H1 (cell line): Measurements from ENCODE around the gene UVSSA. TPM values are rescaled to one million over a fixed set of nuclear protein-coding genes. Genes with fewer than 3 reads are reported as not detected.

ENCODE experiments used
- CTCF ChIA-PET: fragments of 300-600 bp; sonication (Branson Sonifier 250); formaldehyde crosslinking; loops from one replicate; lab custom pipeline; 2021; ENCODE audit not compliant: partially characterized antibody; lab: Charles Lee
- POLR2A ChIA-PET: fragments of 300-600 bp; sonication (Branson Sonifier 250); formaldehyde crosslinking; loops from one replicate; lab custom pipeline; 2021; ENCODE audit warnings: inconsistent platforms; ENCODE audit not compliant: partially characterized antibody; lab: Charles Lee
- DNase-seq, 2 experiments: peaks; one replicate each; pipeline versions ENCODE4 v3.0.0 to v3.0.0-alpha.2; 2010 to 2022; ENCODE audit warnings: low spot score in 2 of 2, low read depth in 1 of 2, mixed read lengths in 1 of 2
- FAIRE-seq: peaks from 2 replicates; lab custom pipeline; 2011; peaks lifted over from hg19 to GRCh38; lab: Jason Lieb, UNC
- H2AFZ ChIP-seq: 2 replicates; pipeline ENCODE4 v1.8.1; 2012; ENCODE audit warnings: low read length, inconsistent platforms
- H2AK5ac ChIP-seq: 2 replicates; pipeline ENCODE4 v1.6.1; 2013; ENCODE audit warnings: low read depth, low read length
- H2BK120ac ChIP-seq: replicated peaks from 2 replicates; pipeline ENCODE3; 2013; ENCODE audit warnings: low read depth, low read length, inconsistent platforms
- H2BK12ac ChIP-seq: 2 replicates; pipeline ENCODE4 v1.6.1; 2013; ENCODE audit warnings: low read depth, low read length
- H2BK15ac ChIP-seq: 2 replicates; pipeline ENCODE4 v1.6.1; 2013; ENCODE audit warnings: low read length
- H2BK20ac ChIP-seq: 2 replicates; pipeline ENCODE4 v1.6.1; 2013; ENCODE audit warnings: low read length
- H2BK5ac ChIP-seq: 2 replicates; pipeline ENCODE4 v1.6.1; 2013; ENCODE audit warnings: low read depth, low read length
- H3K14ac ChIP-seq: 2 replicates; pipeline ENCODE4 v1.6.1; 2013; ENCODE audit warnings: inconsistent platforms; ENCODE audit not compliant: insufficient read length
- H3K18ac ChIP-seq: 2 replicates; pipeline ENCODE4 v1.6.1; 2013; ENCODE audit warnings: low read length; ENCODE audit errors: extremely low read depth
- H3K23ac ChIP-seq: 2 replicates; pipeline ENCODE4 v1.6.1; 2013; ENCODE audit warnings: inconsistent platforms; ENCODE audit not compliant: insufficient read length
- H3K23me2 ChIP-seq: 2 replicates; pipeline ENCODE4 v1.6.1; 2013; ENCODE audit warnings: low read depth, low read length
- H3K27ac ChIP-seq: 2 replicates; pipeline ENCODE4 v1.6.1; 2011; ENCODE audit warnings: low read depth, low read length, inconsistent platforms
- H3K27me3 ChIP-seq, 4 experiments: replicated peaks in 1 of 4; 1 replicate in 1 of 4; 2 replicates in 3 of 4; pipeline versions ENCODE4 v1.6.1 to v1.8.1; 2011 to 2013; ENCODE audit warnings: low read length in 3 of 4, mild to moderate bottlenecking in 3 of 4, inconsistent platforms in 2 of 4, mixed read lengths in 2 of 4, moderate library complexity in 1 of 4; ENCODE audit not compliant: control insufficient read depth in 3 of 4, insufficient read depth in 3 of 4; ENCODE audit errors: extremely low read depth in 1 of 4
- H3K36me3 ChIP-seq, 4 experiments: 2 replicates each; pipeline versions ENCODE4 v1.6.1 to v1.8.1; 2011 to 2013; ENCODE audit warnings: mild to moderate bottlenecking in 4 of 4, low read length in 3 of 4, moderate library complexity in 2 of 4, control low read depth in 1 of 4, inconsistent platforms in 1 of 4; ENCODE audit not compliant: insufficient read depth in 4 of 4, control insufficient read depth in 2 of 4
- H3K4ac ChIP-seq: replicated peaks from 2 replicates; pipeline ENCODE3; 2013; ENCODE audit warnings: low read length, low read depth, mixed read lengths, inconsistent platforms; ENCODE audit not compliant: insufficient read length
- H3K4me1 ChIP-seq, 4 experiments: replicated peaks in 1 of 4; 1 replicate in 1 of 4; 2 replicates in 3 of 4; pipeline versions ENCODE4 v1.6.1 to v1.8.1; 2011 to 2013; ENCODE audit warnings: low read length in 3 of 4, inconsistent platforms in 2 of 4, mixed read lengths in 1 of 4; ENCODE audit not compliant: insufficient read depth in 4 of 4, control insufficient read depth in 3 of 4
- H3K4me2 ChIP-seq, 2 experiments: 2 replicates each; pipeline versions ENCODE4 v1.6.1 to v1.8.1; 2011 to 2013; ENCODE audit warnings: low read depth in 2 of 2, low read length in 2 of 2, control low read depth in 1 of 2, inconsistent platforms in 1 of 2, mild to moderate bottlenecking in 1 of 2; ENCODE audit not compliant: insufficient read depth in 1 of 2
- H3K4me3 ChIP-seq, 4 experiments: fragments of 200-600, 300-600 bp in 1 of 4; sonication (generic), shearing (Covaris generic), sonication (Bioruptor Twin) in 1 of 4; 2 replicates each; pipeline versions ENCODE4 v1.5.1 to v1.8.1; 2011 to 2016; ENCODE audit warnings: low read length in 4 of 4, low read depth in 3 of 4, control low read depth in 2 of 4, inconsistent platforms in 2 of 4, mild to moderate bottlenecking in 2 of 4, mixed read lengths in 1 of 4, moderate library complexity in 1 of 4; ENCODE audit not compliant: insufficient read depth in 2 of 4; ENCODE audit errors: extremely low read depth in 1 of 4
- H3K56ac ChIP-seq: replicated peaks from 2 replicates; pipeline ENCODE3; 2013; ENCODE audit warnings: low read depth, mild to moderate bottlenecking, mixed read lengths, low read length, inconsistent platforms; ENCODE audit not compliant: insufficient read length
- H3K79me1 ChIP-seq: 2 replicates; pipeline ENCODE4 v1.6.1; 2013; ENCODE audit warnings: low read depth, low read length, control low read depth
- H3K79me2 ChIP-seq, 2 experiments: 2 replicates each; pipeline versions ENCODE4 v1.6.1 to v1.8.1; 2012 to 2013; ENCODE audit warnings: low read length in 2 of 2, mild to moderate bottlenecking in 2 of 2, inconsistent platforms in 1 of 2; ENCODE audit not compliant: insufficient read depth in 2 of 2, control insufficient read depth in 1 of 2
- H3K9ac ChIP-seq, 4 experiments: replicated peaks in 1 of 4; 1 replicate in 1 of 4; 2 replicates in 3 of 4; pipeline versions ENCODE4 v1.6.1 to v1.8.1; 2011 to 2013; ENCODE audit warnings: low read depth in 3 of 4, low read length in 3 of 4, control low read depth in 2 of 4, mild to moderate bottlenecking in 2 of 4, moderate library complexity in 2 of 4, inconsistent platforms in 1 of 4; ENCODE audit errors: extremely low read depth in 1 of 4
- H3K9me3 ChIP-seq, 2 experiments: 2 replicates each; pipeline versions ENCODE4 v1.6.1 to v1.8.1; 2012 to 2013; ENCODE audit warnings: mild to moderate bottlenecking in 2 of 2, moderate library complexity in 2 of 2, control low read depth in 1 of 2, inconsistent platforms in 1 of 2, low read depth in 1 of 2, low read length in 1 of 2, mixed read lengths in 1 of 2; ENCODE audit not compliant: insufficient read depth in 2 of 2
- H4K20me1 ChIP-seq, 2 experiments: replicated peaks in 1 of 2; 2 replicates each; pipeline versions ENCODE3 to v1.8.1; 2011 to 2013; ENCODE audit warnings: inconsistent platforms in 2 of 2, low read length in 2 of 2, mild to moderate bottlenecking in 1 of 2; ENCODE audit not compliant: insufficient read depth in 2 of 2, control insufficient read depth in 1 of 2
- H4K5ac ChIP-seq: 2 replicates; pipeline ENCODE4 v1.6.1; 2013; ENCODE audit warnings: low read length, low read depth, mixed read lengths, inconsistent platforms; ENCODE audit not compliant: insufficient read length
- H4K8ac ChIP-seq: 2 replicates; pipeline ENCODE4 v1.8.0; 2013; ENCODE audit warnings: mild to moderate bottlenecking, moderate library complexity, low read length, inconsistent platforms; ENCODE audit not compliant: insufficient read depth; ENCODE audit errors: extremely low read depth
- H4K91ac ChIP-seq: replicated peaks from 2 replicates; pipeline ENCODE3; 2013; ENCODE audit warnings: low read length, mixed read lengths, inconsistent platforms; ENCODE audit not compliant: insufficient read length
- KDM5A ChIP-seq: fragments of 200-600 bp; IDR thresholded peaks from 2 replicates; pipeline ENCODE4 v1.7.1; 2012; ENCODE audit warnings: mild to moderate bottlenecking, low read length, inconsistent platforms, mixed read lengths
- WGBS, 2 experiments: shearing (Covaris generic) in 1 of 2; methylation state at CpG; one replicate each; pipeline versions ENCODE4 v1.1.6 to v1.1.7; 2013 to 2015; ENCODE audit warnings: low lambda C conversion rate in 2 of 2, mixed read lengths in 2 of 2, inconsistent platforms in 1 of 2, low coverage in 1 of 2, missing lambda C conversion rate in 1 of 2; ENCODE audit not compliant: insufficient replicate concordance in 2 of 2, insufficient coverage in 1 of 2, insufficient read length in 1 of 2; ENCODE audit errors: extremely low coverage in 1 of 2, missing lambda C conversion rate in 1 of 2; 5-methylcytosine and 5-hydroxymethylcytosine counted together
- polyA plus RNA-seq, 7 experiments: library from polyadenylated mRNA; depleted of rRNA in 3 of 7; stranded (reverse) in 5 of 7; unstranded in 2 of 7; fragments of >200 nt in 5 of 7; fragments of 200-250 nt in 2 of 7; gene quantifications; 1 replicate in 5 of 7; 2 replicates in 1 of 7; 4 replicates in 1 of 7; pipeline versions ENCODE4 v1.2.1 to v1.2.3, GENCODE V29; 2011 to 2013; ENCODE audit warnings: missing spikeins in 2 of 7, mixed read lengths in 2 of 7
- total RNA-seq: library from RNA; stranded (reverse); fragmentation: NEBNext Ultra II Directional; extraction: Animal tissue kit (Norgen Biotek cat#: 25700); gene quantifications from 2 replicates; pipeline ENCODE4 v1.2.1, GENCODE V29; 2021

UVSSA gene
- total and polyA plus RNA-seq, 2 of the 8 experiments (the other 6 are each of a cell fraction or from before 2014, with no cell fraction given) = 14.5 to 19.4 TPM

DNA sequence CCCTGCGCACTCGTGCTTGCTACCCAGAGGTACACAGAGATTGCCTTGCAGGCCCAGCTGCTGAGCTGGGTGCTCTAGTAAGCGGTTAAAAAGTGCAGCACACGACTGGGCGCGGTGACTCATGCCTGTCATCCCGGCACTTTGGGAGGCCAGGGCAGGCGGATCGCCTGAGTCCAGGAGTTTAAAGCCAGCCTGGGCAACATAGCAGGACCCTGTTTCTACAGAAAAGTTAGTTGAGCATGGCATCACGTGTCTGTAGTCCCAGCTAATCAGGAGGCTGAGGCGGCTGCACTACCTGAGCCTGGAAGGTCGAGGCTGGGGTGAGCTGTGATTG, 5.5 kb downstream of the UVSSA start:
- no peak overlapping the region for H4K5ac ChIP-seq
- no peaks in the 10 kb centered on the region for H3K27me3 ChIP-seq
- no peak overlapping the region for H3K4me3 ChIP-seq
- H3K4ac ChIP-seq = no peak overlapping the region
- H3K27ac ChIP-seq = no peak overlapping the region
- peaks cover 3% of the 10 kb centered on the region; the same call in 1 of the 2 replicates for H3K23me2 ChIP-seq
- H4K91ac ChIP-seq = no peak overlapping the region
- no peak overlapping the region for H2AK5ac ChIP-seq
- H2BK12ac ChIP-seq = no peak overlapping the region
- no peak overlapping the region for H3K23ac ChIP-seq
- no peaks in the 10 kb centered on the region for H3K9me3 ChIP-seq
- peaks cover 0 to 14% of the 10 kb centered on the region in 2 experiments for H4K20me1 ChIP-seq
- H3K4me1 ChIP-seq = peaks cover 0 to 6% (median 2%) of the 10 kb centered on the region in 4 experiments; a peak in 2 of 7 replicates
- H2BK15ac ChIP-seq = no peak overlapping the region
- H3K56ac ChIP-seq = no peak overlapping the region
- DNase-seq (no peak), FAIRE-seq (no peak)
- H3K18ac ChIP-seq = no peak overlapping the region
- peaks cover 2% of the 10 kb centered on the region; the same call in 1 of the 2 replicates for H3K79me1 ChIP-seq
- H3K4me2 ChIP-seq = no peak overlapping the region
- no peak overlapping the region for H3K14ac ChIP-seq
- H2AFZ ChIP-seq = no peak overlapping the region
- peaks cover 0 to 5% of the 10 kb centered on the region in 2 experiments; a peak in 2 of 4 replicates for H3K79me2 ChIP-seq
- no peak overlapping the region for H2BK20ac ChIP-seq
- no peak for TF ChIP-seq KDM5A
- H2BK120ac ChIP-seq = no peak overlapping the region
- CTCF ChIA-PET = interaction anchor here (0.5 to 6.1 kb wide), 16 partner anchors 8 to 1928 kb away, joined by 3 to 58 read pairs (median 3); partner anchors contain the start of gene SPON2
- no peak overlapping the region for H3K9ac ChIP-seq
- POLR2A ChIA-PET = no interaction called here
- no peak overlapping the region for H2BK5ac ChIP-seq
- 87% methylated on average over 12 of the region's 12 CpGs; no CpG with 5 or more reads in 1 of the 2 experiments for WGBS, 2 experiments
- peaks cover 0 to 25% (median 5%) of the 10 kb centered on the region in 4 experiments; a peak in 4 of 8 replicates for H3K36me3 ChIP-seq
- no peak overlapping the region; the same call in 1 of the 2 replicates for H4K8ac ChIP-seq
